GM12873 (cell line): ENCODE data around the gene CAPNS1.

Experiments
- TF ChIP-seq, protein P1 (sequence below): IDR thresholded peaks from 2 replicates; pipeline ENCODE4 v1.5.1; 2012; ENCODE audit warnings: low read depth, mild to moderate bottlenecking, moderate library complexity, low read length, control low read depth; ENCODE audit not compliant: insufficient read depth; ENCODE audit errors: missing control alignments

Gene CAPNS1

DNA sequence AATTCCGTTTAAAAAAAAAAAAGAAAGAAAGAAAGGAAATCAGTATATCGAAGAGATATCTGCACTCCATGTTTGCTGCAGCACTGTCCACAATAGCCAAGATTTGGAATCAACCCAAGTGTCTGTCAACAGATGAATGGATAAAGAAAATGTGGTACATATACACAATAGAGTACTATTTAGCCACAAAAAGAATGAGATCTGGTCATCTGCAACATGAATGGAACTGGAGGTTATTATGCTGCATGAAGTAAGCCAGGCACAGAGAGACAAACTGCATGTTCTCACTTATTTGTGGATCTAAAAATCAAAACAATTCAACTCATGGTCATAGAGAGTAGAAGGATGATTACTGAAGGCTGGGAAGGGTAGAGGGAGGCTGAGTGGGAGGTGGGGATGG lies 58.3 kb downstream of the CAPNS1 start:
- TF ChIP-seq, protein P1, sequence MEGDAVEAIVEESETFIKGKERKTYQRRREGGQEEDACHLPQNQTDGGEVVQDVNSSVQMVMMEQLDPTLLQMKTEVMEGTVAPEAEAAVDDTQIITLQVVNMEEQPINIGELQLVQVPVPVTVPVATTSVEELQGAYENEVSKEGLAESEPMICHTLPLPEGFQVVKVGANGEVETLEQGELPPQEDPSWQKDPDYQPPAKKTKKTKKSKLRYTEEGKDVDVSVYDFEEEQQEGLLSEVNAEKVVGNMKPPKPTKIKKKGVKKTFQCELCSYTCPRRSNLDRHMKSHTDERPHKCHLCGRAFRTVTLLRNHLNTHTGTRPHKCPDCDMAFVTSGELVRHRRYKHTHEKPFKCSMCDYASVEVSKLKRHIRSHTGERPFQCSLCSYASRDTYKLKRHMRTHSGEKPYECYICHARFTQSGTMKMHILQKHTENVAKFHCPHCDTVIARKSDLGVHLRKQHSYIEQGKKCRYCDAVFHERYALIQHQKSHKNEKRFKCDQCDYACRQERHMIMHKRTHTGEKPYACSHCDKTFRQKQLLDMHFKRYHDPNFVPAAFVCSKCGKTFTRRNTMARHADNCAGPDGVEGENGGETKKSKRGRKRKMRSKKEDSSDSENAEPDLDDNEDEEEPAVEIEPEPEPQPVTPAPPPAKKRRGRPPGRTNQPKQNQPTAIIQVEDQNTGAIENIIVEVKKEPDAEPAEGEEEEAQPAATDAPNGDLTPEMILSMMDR = no peak
